SK-N-SH (cell line): ENCODE results near the gene FGD2. TPM values are rescaled to one million over a fixed set of nuclear protein-coding genes. Genes with fewer than 3 reads are reported as not detected.
A peak's percentile ranks its signal among the peaks of the same experiment; 100 is the strongest.

Experiments
- CTCF ChIA-PET: fragments of 300-600, 350-600 bp; formaldehyde crosslinking; extraction: SDS; loops from one replicate; lab custom pipeline; 2021; lab: Yijun Ruan, JAX
- POLR2A ChIA-PET: fragments of 350-600 bp; sonication (Branson Sonifier 250); formaldehyde crosslinking; extraction: SDS; loops from one replicate; lab custom pipeline; 2020; ENCODE audit warnings: antibody characterized with exemption, inconsistent platforms; lab: Yijun Ruan, JAX
- DNase-seq: peaks from one replicate; pipeline ENCODE4 v3.0.0; 2012
- H2AFZ ChIP-seq: fragments of 200-600 bp; sonication (generic); 2 replicates; pipeline ENCODE4 v1.8.1; 2016; ENCODE audit warnings: antibody characterized with exemption, mild to moderate bottlenecking, low read depth
- H3F3A ChIP-seq: fragments of 200-600 bp; sonication (generic); replicated peaks from 2 replicates; pipeline ENCODE3; 2016; ENCODE audit warnings: antibody characterized with exemption, mild to moderate bottlenecking; ENCODE audit not compliant: insufficient read depth
- H3K27ac ChIP-seq, 2 experiments: fragments of 200-500 bp in 1 of 2; fragments of 200-600 bp in 1 of 2; sonication (Bioruptor generic) in 1 of 2; sonication (generic), shearing (Covaris generic) in 1 of 2; 2 replicates each; pipeline versions ENCODE4 v1.5.1 to v1.6.1; 2014 to 2016; ENCODE audit warnings: low read depth in 2 of 2, inconsistent platforms in 1 of 2, low read length in 1 of 2, mild to moderate bottlenecking in 1 of 2, mixed read lengths in 1 of 2
- H3K27me3 ChIP-seq: fragments of 200-600 bp; sonication (generic), shearing (Covaris generic); 2 replicates; pipeline ENCODE4 v1.6.1; 2016; ENCODE audit warnings: mixed run types; ENCODE audit not compliant: insufficient read depth
- H3K36me3 ChIP-seq, 2 experiments: fragments of 200-500 bp in 1 of 2; fragments of 200-600 bp in 1 of 2; sonication (Bioruptor generic) in 1 of 2; sonication (generic) in 1 of 2; replicated peaks in 1 of 2; 2 replicates each; pipeline versions ENCODE3 to v1.5.1; 2014 to 2016; ENCODE audit warnings: low read length in 1 of 2, mild to moderate bottlenecking in 1 of 2; ENCODE audit not compliant: insufficient read depth in 2 of 2, control insufficient read depth in 1 of 2
- H3K4me1 ChIP-seq, 2 experiments: fragments of 200-500 bp in 1 of 2; fragments of 200-600 bp in 1 of 2; sonication (Bioruptor generic) in 1 of 2; sonication (generic), shearing (Covaris generic) in 1 of 2; 2 replicates each; pipeline versions ENCODE4 v1.5.1 to v1.6.1; 2014 to 2016; ENCODE audit warnings: low read depth in 1 of 2, low read length in 1 of 2, mixed run types in 1 of 2; ENCODE audit not compliant: insufficient read depth in 2 of 2, control insufficient read depth in 1 of 2
- H3K4me2 ChIP-seq: fragments of 200-600 bp; sonication (generic), shearing (Covaris generic); 2 replicates; pipeline ENCODE4 v1.6.1; 2017; ENCODE audit warnings: mixed run types
- H3K4me3 ChIP-seq, 2 experiments: fragments of 200-500 bp in 1 of 2; fragments of 200-600 bp in 1 of 2; sonication (Bioruptor generic) in 1 of 2; sonication (generic), shearing (Covaris generic) in 1 of 2; 2 replicates each; pipeline versions ENCODE4 v1.5.1 to v1.8.1; 2014 to 2016; ENCODE audit warnings: low read depth in 2 of 2, inconsistent platforms in 1 of 2, low read length in 1 of 2, mild to moderate bottlenecking in 1 of 2, mixed read lengths in 1 of 2, moderate library complexity in 1 of 2
- H3K79me2 ChIP-seq: fragments of 200-600 bp; sonication (generic); 2 replicates; pipeline ENCODE4 v1.8.1; 2017; ENCODE audit warnings: mild to moderate bottlenecking; ENCODE audit not compliant: insufficient read depth
- H3K9ac ChIP-seq: fragments of 200-600 bp; sonication (generic); 2 replicates; pipeline ENCODE4 v1.6.1; 2017; ENCODE audit warnings: mixed run types
- H3K9me2 ChIP-seq: fragments of 200-600 bp; sonication (generic); 2 replicates; pipeline ENCODE4 v1.6.1; 2017; ENCODE audit warnings: mixed run types
- H3K9me3 ChIP-seq: fragments of 200-600 bp; sonication (generic); 2 replicates; pipeline ENCODE4 v1.6.1; 2017; ENCODE audit warnings: mixed run types, mild to moderate bottlenecking, moderate library complexity
- H4K20me1 ChIP-seq: fragments of 200-600 bp; sonication (generic); 2 replicates; pipeline ENCODE4 v1.6.1; 2017; ENCODE audit warnings: mild to moderate bottlenecking, mixed run types; ENCODE audit not compliant: insufficient read depth
- CHD2 ChIP-seq: fragments of 150-350 bp; IDR thresholded peaks from 2 replicates; pipeline ENCODE4 v1.6.1; 2018; ENCODE audit warnings: low read length; ENCODE audit not compliant: partially characterized antibody
- ELF1 ChIP-seq: IDR thresholded peaks from 2 replicates; pipeline ENCODE4 v1.4.0; 2012
- EZH2phosphoT487 ChIP-seq: fragments of 200-600 bp; sonication (generic); IDR thresholded peaks from 2 replicates; pipeline ENCODE4 v1.6.1; 2017; ENCODE audit warnings: low read depth, mixed run types, mild to moderate bottlenecking, antibody characterized with exemption, moderate library complexity, borderline replicate concordance
- FOXJ3 ChIP-seq: sonication (generic); formaldehyde crosslinking; IDR thresholded peaks from 2 replicates; pipeline ENCODE4 v1.5.1; 2020; ENCODE audit warnings: mild to moderate bottlenecking, missing genetic modification reagents
- GABPA ChIP-seq: IDR thresholded peaks from 2 replicates; pipeline ENCODE4 v1.4.0; 2012; ENCODE audit warnings: low read depth, mild to moderate bottlenecking
- JUND ChIP-seq: IDR thresholded peaks from 2 replicates; pipeline ENCODE4 v1.4.0; 2012
- MAX ChIP-seq: IDR thresholded peaks from 2 replicates; pipeline ENCODE4 v1.4.0; 2012; ENCODE audit warnings: low read depth
- MEF2A ChIP-seq: IDR thresholded peaks from 2 replicates; pipeline ENCODE4 v1.4.0; 2012; ENCODE audit warnings: low read depth, borderline replicate concordance
- NFIC ChIP-seq: IDR thresholded peaks from 2 replicates; pipeline ENCODE4 v1.4.0; 2012; ENCODE audit warnings: borderline replicate concordance
- NRF1 ChIP-seq: IDR thresholded peaks from 2 replicates; pipeline ENCODE4 v1.6.1; 2012; ENCODE audit warnings: low read depth, mild to moderate bottlenecking, low read length
- PBX3 ChIP-seq: IDR thresholded peaks from 2 replicates; pipeline ENCODE4; 2012
- POLR2AphosphoS5 ChIP-seq: IDR thresholded peaks from 2 replicates; pipeline ENCODE4 v1.6.1; 2012; ENCODE audit warnings: low read depth, low read length
- REST ChIP-seq: IDR thresholded peaks from 2 replicates; pipeline ENCODE4 v1.6.1; 2012; ENCODE audit warnings: mild to moderate bottlenecking, low read depth, low read length, moderate library complexity
- RFX5 ChIP-seq: IDR thresholded peaks from 2 replicates; pipeline ENCODE4 v1.6.1; 2012; ENCODE audit warnings: mild to moderate bottlenecking, improper control_type of control experiment, low read length
- SIN3A ChIP-seq: IDR thresholded peaks from 2 replicates; pipeline ENCODE4 v1.6.1; 2012; ENCODE audit warnings: low read depth, mild to moderate bottlenecking, low read length, moderate library complexity, borderline replicate concordance
- SMC3 ChIP-seq: IDR thresholded peaks from 2 replicates; pipeline ENCODE4 v1.6.1; 2012; ENCODE audit warnings: low read depth, low read length, improper control_type of control experiment
- TAF1 ChIP-seq: IDR thresholded peaks from 2 replicates; pipeline ENCODE4 v1.6.1; 2012; ENCODE audit warnings: low read depth, mild to moderate bottlenecking, low read length, moderate library complexity, borderline replicate concordance
- TEAD4 ChIP-seq: IDR thresholded peaks from 2 replicates; pipeline ENCODE4 v1.4.0; 2012; ENCODE audit warnings: mild to moderate bottlenecking, borderline replicate concordance; ENCODE audit not compliant: insufficient read depth
- USF1 ChIP-seq: IDR thresholded peaks from 2 replicates; pipeline ENCODE4 v1.4.0; 2012; ENCODE audit warnings: low read depth, borderline replicate concordance
- USF2 ChIP-seq: fragments of 150-350 bp; IDR thresholded peaks from 2 replicates; pipeline ENCODE4 v1.6.1; 2017; ENCODE audit warnings: antibody characterized with exemption, low read length, low read depth, borderline replicate concordance
- YY1 ChIP-seq: IDR thresholded peaks from 2 replicates; pipeline ENCODE4 v1.4.0; 2012; ENCODE audit warnings: low read depth, mild to moderate bottlenecking
- ZBTB33 ChIP-seq: IDR thresholded peaks from 2 replicates; pipeline ENCODE4 v1.4.0; 2012; ENCODE audit warnings: low read depth, borderline replicate concordance
- WGBS: methylation state at CpG from one replicate; pipeline ENCODE4 v1.1.6; 2017; ENCODE audit warnings: low lambda C conversion rate; 5-methylcytosine and 5-hydroxymethylcytosine counted together
- polyA plus RNA-seq, 3 experiments: library from polyadenylated mRNA; depleted of rRNA; stranded (reverse); fragments of >200 nt; gene quantifications; 2 replicates each; pipeline ENCODE4 v1.2.3, GENCODE V29; 2012

The FGD2 gene
- polyA plus RNA-seq, 1 of the 3 experiments (the other 2 are of a cell fraction): not detected

- no peaks in the 10 kb centered on the region for H3K79me2 ChIP-seq
- no peaks in the 10 kb centered on the region for H3K36me3 ChIP-seq
- POLR2A ChIA-PET: interaction anchor here (3.1 kb wide), 1 partner anchor 120 kb away, joined by 27 read pairs; the partner anchor contains the start of gene PIM1
- H3K4me2 ChIP-seq: no peak overlapping the region
- H3F3A ChIP-seq: no peaks in the 10 kb centered on the region
- H3K9me3 ChIP-seq: no peaks in the 10 kb centered on the region
- WGBS: 36% methylated on average over 5 of the region's 25 CpGs
- peak; percentile 93 for DNase-seq
- H3K4me1 ChIP-seq: peaks cover 0 to 14% of the 10 kb centered on the region in 2 experiments; a peak in 1 of 4 replicates
- no peak overlapping the region for H3K27ac ChIP-seq
- H3K9ac ChIP-seq: no peak overlapping the region
- no peaks in the 10 kb centered on the region for H3K27me3 ChIP-seq
- CTCF ChIA-PET: interaction anchor here (0.6 to 36.6 kb wide), 53 partner anchors 9 to 186 kb away, joined by 3 to 678 read pairs (median 5); partner anchors contain the start of genes C6orf89, MTCH1 and PIM1
- H3K9me2 ChIP-seq: no peaks in the 10 kb centered on the region
- no peak overlapping the region; a peak in 1 of 4 replicates for H3K4me3 ChIP-seq
- H2AFZ ChIP-seq: no peak overlapping the region
- H4K20me1 ChIP-seq: no peaks in the 10 kb centered on the region
- no peak for TF ChIP-seq EZH2phosphoT487
- TF ChIP-seq MAX: peak; percentile 74
- TF ChIP-seq YY1: no peak
- no peak for TF ChIP-seq FOXJ3 (CRISPR knock-in tag)
- TF ChIP-seq REST: no peak
- TF ChIP-seq TEAD4: no peak
- TF ChIP-seq SIN3A: peak; percentile 80
- TF ChIP-seq NRF1: peak; percentile 21; the same call in 1 of the 2 replicates
- no peak for TF ChIP-seq PBX3
- no peak for TF ChIP-seq ZBTB33
- TF ChIP-seq RFX5: no peak
- no peak for TF ChIP-seq ELF1
- peak; percentile 37 for TF ChIP-seq CHD2
- TF ChIP-seq USF2: no peak
- TF ChIP-seq JUND: no peak
- TF ChIP-seq USF1: no peak
- no peak for TF ChIP-seq NFIC
- TF ChIP-seq GABPA: no peak
- TF ChIP-seq MEF2A: no peak
- TF ChIP-seq SMC3: peak; percentile 100
- TF ChIP-seq POLR2AphosphoS5: no peak
- no peak for TF ChIP-seq TAF1
These were observed 45.9 kb downstream of the FGD2 start for GRCh38 chr6:37051138-37052026.
